Coronary artery (tissue), 2 donors: ENCODE results near the gene ATP5F1A.
"Not testable (repeated sequence)": the region's sequence is repeated elsewhere in the genome, so short reads cannot be mapped to it uniquely, and the experiment has no call there.

Experiments
- DNase-seq: peaks from one replicate; pipeline ENCODE4 v3.0.0-alpha.2; 2017; ENCODE audit warnings: low spot score
- H3K27ac ChIP-seq, 2 donors: fragments of 200-600 bp; sonication (generic); one replicate each; pipeline ENCODE4 v1.5.1; 2016 to 2019
- H3K4me3 ChIP-seq: fragments of 200-600 bp; sonication (generic); 2 replicates; pipeline ENCODE4 v1.5.1; 2016; ENCODE audit warnings: mild to moderate bottlenecking, moderate library complexity
- CTCF ChIP-seq: fragments of 200-600 bp; sonication (generic); IDR thresholded peaks from one replicate; pipeline ENCODE4 v1.5.1; 2019; ENCODE audit warnings: antibody characterized with exemption

Gene ATP5F1A

GRCh38 chr18:46097801-46098615 is at the start of gene ATP5F1A:
TSS of gene ATP5F1A (minus strand) at chr18:46098296. CDS start at chr18:46098231, 65 bp downstream.
- no peak for TF ChIP-seq CTCF
- DNase-seq: peak; percentile 90
- Histone ChIP-seq H3K4me3 (peak within 1 kb of the TSS; percentile 91), H3K27ac (peak within 1 kb of the TSS; percentile 73 to 86)

- H3K27ac ChIP-seq: no peak overlapping the region
- H3K4me3 ChIP-seq: no peak overlapping the region
- TF ChIP-seq CTCF: no peak
- DNase-seq: no peak
These were observed 43.1 kb upstream of the ATP5F1A start for GRCh38 chr18:46141199-46141598.

- TF ChIP-seq CTCF: no peak
These were observed 42.1 kb upstream of the ATP5F1A start for GRCh38 chr18:46140173-46140572.

GRCh38 chr18:46134920-46135675 is 37.0 kb upstream of the ATP5F1A start:
- TF ChIP-seq CTCF: no peak
- Histone ChIP-seq H3K4me3 (no peak overlapping the region), H3K27ac (no peak overlapping the region)
- no peak for DNase-seq

More at GRCh38 chr18:46140173-46140572, 42.1 kb upstream of the ATP5F1A start:
- no peak overlapping the region for H3K4me3 ChIP-seq
- no peak overlapping the region for H3K27ac ChIP-seq
- DNase-seq: no peak

- Histone ChIP-seq H3K27ac (no peak overlapping the region), H3K4me3 (no peak overlapping the region)
- TF ChIP-seq CTCF: no peak
- no peak for DNase-seq
These were observed 35.4 kb upstream of the ATP5F1A start for GRCh38 chr18:46133534-46133933.

- not testable (repeated sequence) for H3K27ac ChIP-seq, H3K4me3 ChIP-seq, DNase-seq
These were observed 32.5 kb upstream of the ATP5F1A start for GRCh38 chr18:46130549-46130948.

GRCh38 chr18:46130061-46130460 is 32.0 kb upstream of the ATP5F1A start:
- no peak for DNase-seq
- Histone ChIP-seq H3K4me3 (no peak overlapping the region), H3K27ac (no peak overlapping the region)
- no peak for TF ChIP-seq CTCF

- not testable (repeated sequence) for H3K4me3 ChIP-seq, H3K27ac ChIP-seq, DNase-seq
These were observed 28.5 kb upstream of the ATP5F1A start for GRCh38 chr18:46126625-46127024.
